HG03175 (cell line): ENCODE measurements around the gene HIVEP3.

Experiments used
- ATAC-seq: cut with Tn5 transposase; IDR thresholded peaks from one replicate; pipeline ENCODE4 v1.9.1; 2021; ENCODE audit warnings: mild to moderate bottlenecking, moderate library complexity; ENCODE audit not compliant: unreplicated experiment

Gene HIVEP3

GRCh38 chr1:41738006-41738405 is 180.7 kb downstream of the HIVEP3 start:
- ATAC-seq: no peak

GRCh38 chr1:41735631-41736260 is 183.0 kb downstream of the HIVEP3 start:
- no peak for ATAC-seq

DNA sequence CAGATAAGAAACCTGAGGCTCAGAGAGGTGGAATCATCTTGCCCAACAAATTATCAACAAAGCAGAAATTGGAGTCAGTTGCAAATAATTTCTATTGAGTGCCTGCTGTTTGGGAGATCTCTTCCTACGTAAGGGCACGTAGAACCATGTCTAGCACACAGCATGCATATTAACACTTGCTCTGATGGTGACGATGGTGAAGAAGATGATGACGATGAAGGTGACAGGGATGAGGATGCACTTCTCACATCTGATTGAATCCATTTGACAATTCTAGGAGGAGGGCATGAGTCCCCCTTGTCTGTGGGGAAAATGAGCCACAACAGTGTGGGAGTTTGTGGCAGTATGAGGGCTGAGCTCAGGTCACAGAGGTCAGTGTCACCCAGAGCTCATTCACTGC is 183.6 kb downstream of the HIVEP3 start:
- no peak for ATAC-seq

- ATAC-seq: no peak
Observed at GRCh38 chr1:41734201-41734970, 184.3 kb downstream of the HIVEP3 start.

DNA sequence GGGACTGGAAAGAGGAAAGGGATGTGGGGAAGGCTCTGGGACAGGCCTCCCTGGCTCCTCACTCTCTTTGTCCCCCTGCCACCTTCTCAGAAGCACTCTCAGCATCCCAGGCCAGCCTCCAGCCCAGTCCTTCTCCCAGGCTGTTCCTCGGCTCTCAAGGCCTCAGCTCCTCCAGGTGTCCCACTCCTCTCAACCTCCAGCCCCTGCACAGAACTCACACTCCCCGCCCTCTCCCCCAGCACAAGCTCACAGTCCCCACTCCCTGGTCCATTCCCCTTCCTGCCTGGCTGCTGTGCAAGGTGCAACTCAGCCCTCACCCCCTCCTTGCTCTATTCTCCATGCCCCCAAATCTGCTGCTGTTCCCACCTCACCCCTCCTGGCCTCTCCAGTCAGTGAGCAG is 185.0 kb downstream of the HIVEP3 start:
- no peak for ATAC-seq

DNA sequence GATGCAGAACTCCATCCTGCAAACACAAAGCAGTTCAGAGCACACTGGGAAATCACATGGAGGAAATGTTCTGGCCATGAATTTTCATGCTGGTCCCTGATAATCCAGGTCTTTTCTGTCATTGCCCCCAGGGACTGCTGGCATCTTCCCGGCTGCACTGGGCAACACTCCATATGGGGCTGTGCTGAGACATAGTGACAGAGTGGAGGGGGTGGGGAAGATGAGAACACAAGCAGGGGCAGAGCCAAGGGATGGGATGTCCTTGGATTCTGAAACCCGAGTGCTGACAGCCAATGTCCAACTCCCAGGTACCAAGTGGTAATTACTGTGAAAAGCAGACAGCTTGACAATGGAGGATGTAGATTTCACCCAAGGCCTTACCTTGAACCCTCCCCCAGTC is 185.7 kb downstream of the HIVEP3 start:
- no peak for ATAC-seq

DNA sequence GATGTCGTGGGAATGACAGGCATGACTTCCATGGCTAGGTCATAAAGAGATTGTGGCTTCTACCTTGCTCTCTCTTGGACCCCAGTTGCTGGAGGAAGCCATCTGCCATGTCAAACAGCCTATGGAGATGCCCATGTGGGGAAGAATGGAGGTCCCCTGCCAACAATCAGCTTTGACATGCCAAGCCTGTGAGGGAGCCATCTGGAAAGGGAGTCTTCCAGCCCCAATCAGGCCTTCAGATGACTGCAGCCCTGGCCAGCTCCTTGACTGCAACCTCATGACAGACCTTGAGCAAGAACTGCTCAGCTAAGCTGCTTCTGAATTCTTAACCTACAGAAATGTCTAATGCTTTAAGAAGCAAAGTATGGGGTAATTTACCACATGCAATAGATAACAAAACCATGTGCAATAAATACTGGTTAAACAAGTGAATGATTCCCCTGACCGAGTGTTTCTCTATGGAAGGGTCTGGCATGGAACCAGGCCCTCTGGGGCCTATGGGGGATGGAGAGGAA is 187.1 kb downstream of the HIVEP3 start:
- ATAC-seq: no peak

DNA sequence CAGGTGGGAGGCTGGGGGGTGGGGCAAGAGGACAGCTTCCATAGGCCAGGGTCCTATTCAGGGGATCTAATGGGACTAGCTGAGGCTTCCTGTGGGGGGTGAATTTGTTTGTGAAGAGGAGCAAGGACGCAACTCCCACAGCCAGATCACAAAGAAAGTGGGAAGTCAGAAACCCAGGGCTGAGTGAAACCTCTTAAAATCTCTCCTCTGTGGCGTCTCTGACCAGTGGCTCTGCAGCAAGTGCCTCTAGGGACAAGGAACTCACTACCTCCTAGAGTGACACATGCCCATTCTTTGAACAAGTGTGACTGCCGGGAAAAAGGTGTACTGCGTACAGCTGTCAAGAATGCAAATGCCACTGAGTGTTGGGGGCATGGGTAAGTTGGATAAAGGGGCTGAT is 187.9 kb downstream of the HIVEP3 start:
- ATAC-seq: no peak

- peak; percentile 84 for ATAC-seq
Observed at GRCh38 chr1:41728403-41729202, 190.1 kb downstream of the HIVEP3 start.

DNA sequence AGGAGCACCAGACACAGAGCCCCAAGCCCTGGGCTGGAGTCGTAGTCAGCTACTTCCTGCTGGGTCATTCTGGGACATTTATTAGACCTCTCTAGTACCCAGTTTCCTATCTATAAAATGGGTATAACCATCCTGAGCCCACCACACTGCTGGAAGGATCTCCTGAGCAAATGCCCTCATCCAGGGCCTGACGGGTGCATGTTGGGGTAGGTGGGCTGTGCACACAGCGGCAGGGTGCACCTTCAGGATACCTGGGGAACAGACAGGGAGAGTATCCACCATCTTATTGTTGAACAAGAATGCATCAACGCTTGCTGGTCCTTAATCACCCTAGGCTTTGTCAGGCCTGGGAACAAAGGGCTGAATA is 191.0 kb downstream of the HIVEP3 start:
- no peak for ATAC-seq

DNA sequence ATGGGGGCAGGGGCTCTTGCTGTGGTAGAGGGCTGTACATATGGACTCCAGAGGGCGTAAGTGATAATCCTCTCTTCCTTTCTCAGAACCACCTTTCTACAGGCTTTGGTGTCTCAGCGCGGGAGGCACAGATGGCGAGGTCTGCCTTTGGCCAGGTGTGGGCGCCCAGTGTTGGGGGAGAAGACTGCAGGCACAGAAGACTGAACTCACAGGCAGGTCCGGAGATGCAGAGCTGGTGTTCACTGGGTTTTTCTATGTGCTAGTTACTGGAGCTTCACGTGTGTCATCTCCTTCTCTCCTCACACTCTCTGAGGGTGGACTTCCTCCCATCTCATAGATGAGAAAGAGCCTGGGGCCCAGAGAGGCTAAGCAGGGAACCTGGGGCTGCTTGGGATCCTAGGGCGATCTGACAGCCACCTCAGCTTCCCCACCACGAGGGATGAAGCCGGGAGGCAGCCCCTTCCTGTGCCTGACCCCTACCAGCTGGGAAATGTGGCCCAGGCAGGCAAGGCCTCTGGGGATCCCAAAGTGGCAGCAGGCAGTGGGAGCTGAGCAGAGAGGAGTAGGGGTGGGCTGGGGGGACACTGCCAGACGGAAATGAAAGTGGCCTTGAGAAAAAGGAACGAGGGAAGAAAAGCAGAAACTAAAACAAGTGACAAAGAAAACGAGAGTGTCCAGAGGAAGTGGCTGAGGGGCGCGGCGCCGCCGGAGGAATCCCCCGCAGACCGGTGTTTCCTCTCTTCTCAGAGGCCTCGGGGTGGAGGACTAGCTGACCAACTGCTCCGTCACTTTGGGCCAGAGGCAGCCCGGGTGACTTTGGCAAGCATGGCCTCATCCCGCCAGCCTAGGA is 191.6 kb downstream of the HIVEP3 start:
- ATAC-seq: peak; percentile 43

DNA sequence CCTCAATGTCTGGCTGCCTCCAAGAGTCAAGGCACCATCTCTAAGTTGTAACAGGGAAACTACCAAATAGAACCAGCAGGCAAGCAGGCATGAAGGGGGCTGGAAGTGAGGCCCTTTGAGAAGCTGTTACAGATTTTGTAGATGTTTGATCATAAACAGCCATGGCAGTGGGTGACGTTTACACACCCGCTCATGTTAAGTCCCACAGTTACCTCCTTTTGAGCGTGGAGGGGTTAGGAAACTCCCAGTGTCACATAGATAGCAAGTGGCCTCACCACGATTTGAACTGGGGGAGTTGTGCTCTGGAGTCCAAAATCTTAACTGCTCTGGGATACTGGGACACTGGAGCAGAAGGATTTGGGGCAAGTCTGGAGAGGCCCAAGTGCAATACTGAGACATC is 192.4 kb downstream of the HIVEP3 start:
- ATAC-seq: no peak

DNA sequence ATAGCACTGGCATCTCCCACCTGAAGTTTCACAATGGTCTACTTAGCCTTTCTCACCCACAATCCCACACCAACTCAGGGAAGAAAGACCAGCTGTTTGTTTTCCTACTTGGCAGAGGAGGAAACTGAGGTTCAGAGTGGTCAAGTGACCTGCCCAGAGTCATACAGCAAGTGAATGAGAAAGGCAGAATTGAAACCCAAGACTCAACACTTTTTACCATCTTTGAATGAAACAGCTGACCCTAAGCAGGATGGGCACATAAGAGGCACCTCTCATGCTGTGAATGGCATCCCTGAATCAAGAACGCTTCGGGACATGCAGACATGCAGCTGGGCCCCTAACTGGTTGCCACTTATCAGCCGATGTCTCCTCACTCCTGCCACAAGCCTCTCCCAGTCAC is 193.8 kb downstream of the HIVEP3 start:
- no peak for ATAC-seq

GRCh38 chr1:41724248-41724647 is 194.5 kb downstream of the HIVEP3 start:
- no peak for ATAC-seq

DNA sequence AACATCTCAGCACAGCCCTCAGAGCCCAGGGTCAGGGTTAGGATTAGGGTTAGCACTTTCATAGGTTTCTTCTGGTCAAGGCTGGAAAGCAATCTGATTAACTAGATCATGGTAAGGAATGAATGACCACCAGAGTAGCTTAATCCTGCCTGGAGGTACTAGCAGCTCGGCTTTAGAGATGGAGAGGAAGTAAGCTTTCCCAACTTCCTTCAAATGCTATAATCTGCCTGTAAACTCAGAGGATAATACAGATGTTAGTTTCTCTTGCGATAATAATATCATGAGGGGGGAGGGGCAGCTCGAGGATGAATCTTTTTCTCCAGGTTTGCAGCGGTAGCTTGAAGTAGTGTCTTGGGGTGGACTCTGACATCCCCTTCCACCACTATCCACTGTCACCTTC is 194.9 kb downstream of the HIVEP3 start:
- no peak for ATAC-seq

- no peak for ATAC-seq
Observed at GRCh38 chr1:41722184-41722583, 196.5 kb downstream of the HIVEP3 start.

- peak; percentile 50 for ATAC-seq
Observed at GRCh38 chr1:41720861-41721410, 197.8 kb downstream of the HIVEP3 start.

DNA sequence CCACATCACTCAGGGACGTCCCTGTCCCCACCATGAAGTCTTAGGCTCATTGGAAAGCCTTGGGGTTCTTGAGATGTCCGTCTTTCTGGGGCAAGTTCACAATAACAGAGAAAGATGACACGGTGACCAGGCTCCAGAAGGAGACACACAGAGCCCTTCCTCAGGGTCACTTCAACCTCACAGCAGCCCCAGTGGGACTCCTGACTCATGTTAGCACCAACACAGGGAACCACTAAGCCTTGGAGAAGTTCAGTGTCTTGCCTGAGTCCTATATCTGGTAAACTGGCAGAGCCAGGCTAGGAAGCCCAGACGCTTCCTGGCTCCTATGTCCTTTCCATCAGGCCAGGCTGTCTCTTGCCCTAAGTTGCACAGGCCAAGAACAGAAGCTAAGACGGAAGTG is 199.1 kb downstream of the HIVEP3 start:
- no peak for ATAC-seq

DNA sequence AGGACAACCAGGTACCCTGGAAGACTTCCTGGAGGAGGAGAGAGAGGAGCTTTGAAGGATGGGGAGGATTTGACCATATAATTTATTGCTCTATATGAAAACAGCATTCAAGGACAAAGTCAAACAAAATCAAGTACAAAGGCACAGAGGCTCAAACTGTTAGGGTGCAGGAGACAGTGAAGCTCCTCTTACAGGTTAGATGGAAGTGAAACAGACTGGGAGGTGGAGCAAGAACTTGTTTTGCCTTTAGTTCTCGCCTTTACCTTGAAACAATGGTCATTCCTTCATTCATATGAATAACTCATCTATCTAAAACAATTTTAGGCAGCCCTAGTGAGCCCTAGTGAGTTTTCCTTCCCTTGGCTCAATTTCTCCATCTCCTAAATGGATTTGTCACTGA is 199.6 kb downstream of the HIVEP3 start:
- no peak for ATAC-seq

DNA sequence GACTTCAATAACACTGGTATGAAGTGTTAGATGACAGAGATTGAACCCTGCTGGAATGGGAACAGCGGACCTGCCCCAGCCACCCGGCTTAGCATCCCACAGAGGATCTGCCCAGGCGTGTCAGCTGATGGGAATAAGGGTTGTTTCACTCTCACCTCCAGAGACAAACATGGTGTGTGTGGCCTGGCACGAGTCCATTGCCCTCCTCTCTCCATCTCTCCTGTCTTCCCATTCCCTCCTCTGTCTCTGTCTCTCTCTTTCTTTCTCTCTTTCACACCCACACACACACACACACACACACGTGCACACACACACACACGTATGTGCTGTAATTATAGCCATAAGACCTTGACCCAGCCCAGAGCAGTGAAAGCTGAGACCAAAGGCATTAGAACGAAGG is 200.2 kb downstream of the HIVEP3 start:
- no peak for ATAC-seq
